Fibroblast of lung (primary cell): ENCODE results near the gene CAMKMT.

Source experiments
- EZH2 ChIP-seq: IDR thresholded peaks from 2 replicates; pipeline ENCODE4 v1.5.1; 2012; ENCODE audit warnings: low read length, control low read depth, mild to moderate bottlenecking; ENCODE audit errors: missing control alignments
- TF ChIP-seq, protein P1 (sequence below), 2 donors: IDR thresholded peaks in 1 of 2; conservative IDR thresholded peaks in 1 of 2; 1 replicate in 1 of 2; 2 replicates in 1 of 2; pipeline ENCODE4 v1.5.1; 2011 to 2012; ENCODE audit warnings: low read length in 2 of 2, control low read depth in 1 of 2, inconsistent platforms in 1 of 2, low read depth in 1 of 2, mild to moderate bottlenecking in 1 of 2

DNA sequence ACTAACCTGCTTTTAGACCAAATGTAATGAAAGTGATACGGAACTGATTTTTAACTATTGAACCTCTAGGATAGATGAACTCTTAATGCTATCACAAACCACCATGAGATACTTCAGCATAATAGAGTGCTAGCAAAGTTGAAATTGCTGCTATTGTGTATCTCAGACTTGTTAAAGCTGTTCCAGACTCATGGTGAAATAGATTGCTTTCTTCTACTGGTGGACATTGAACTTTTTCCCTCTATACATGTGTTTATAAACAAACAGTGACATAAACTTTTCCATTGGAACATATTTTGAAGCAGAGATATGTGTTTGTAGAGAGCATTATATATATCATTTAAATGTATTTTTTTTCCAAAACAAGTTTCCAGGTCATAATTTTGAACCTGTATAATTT is 157.3 kb downstream of the CAMKMT start:
- TF ChIP-seq, protein P1, sequence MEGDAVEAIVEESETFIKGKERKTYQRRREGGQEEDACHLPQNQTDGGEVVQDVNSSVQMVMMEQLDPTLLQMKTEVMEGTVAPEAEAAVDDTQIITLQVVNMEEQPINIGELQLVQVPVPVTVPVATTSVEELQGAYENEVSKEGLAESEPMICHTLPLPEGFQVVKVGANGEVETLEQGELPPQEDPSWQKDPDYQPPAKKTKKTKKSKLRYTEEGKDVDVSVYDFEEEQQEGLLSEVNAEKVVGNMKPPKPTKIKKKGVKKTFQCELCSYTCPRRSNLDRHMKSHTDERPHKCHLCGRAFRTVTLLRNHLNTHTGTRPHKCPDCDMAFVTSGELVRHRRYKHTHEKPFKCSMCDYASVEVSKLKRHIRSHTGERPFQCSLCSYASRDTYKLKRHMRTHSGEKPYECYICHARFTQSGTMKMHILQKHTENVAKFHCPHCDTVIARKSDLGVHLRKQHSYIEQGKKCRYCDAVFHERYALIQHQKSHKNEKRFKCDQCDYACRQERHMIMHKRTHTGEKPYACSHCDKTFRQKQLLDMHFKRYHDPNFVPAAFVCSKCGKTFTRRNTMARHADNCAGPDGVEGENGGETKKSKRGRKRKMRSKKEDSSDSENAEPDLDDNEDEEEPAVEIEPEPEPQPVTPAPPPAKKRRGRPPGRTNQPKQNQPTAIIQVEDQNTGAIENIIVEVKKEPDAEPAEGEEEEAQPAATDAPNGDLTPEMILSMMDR (conservative IDR thresholded peaks at IDR 0.05 in 1 of 2, IDR thresholded peaks at IDR 0.05 in 1 of 2; ENCODE audit: low read depth in 1 of 2, low read length in 2 of 2) = no peak
- no peak for TF ChIP-seq EZH2
